Thymus (tissue), 11 donors: ENCODE data around the gene CELF3. TPM values are rescaled to one million over a fixed set of nuclear protein-coding genes. Genes with fewer than 3 reads are reported as not detected.
"Not testable (repeated sequence)": the region's sequence is repeated elsewhere in the genome, so short reads cannot be mapped to it uniquely, and the experiment has no call there.

Source experiments
- DNase-seq, 9 donors: peaks; one replicate each; pipeline ENCODE4 v3.0.0-alpha.2; 2013; ENCODE audit warnings: low spot score in 9 of 9, low read depth in 6 of 9, missing footprints in 1 of 9
- H3K27ac ChIP-seq, 2 donors: one replicate each; pipeline ENCODE4 v1.5.1; 2013; ENCODE audit warnings: control low read depth in 1 of 2, low read depth in 1 of 2, low read length in 1 of 2, mild to moderate bottlenecking in 1 of 2, moderate library complexity in 1 of 2
- H3K27me3 ChIP-seq, 2 donors: one replicate each; pipeline ENCODE4 v1.5.1; 2013; ENCODE audit warnings: low read length in 1 of 2; ENCODE audit not compliant: control insufficient read depth in 2 of 2, insufficient read depth in 1 of 2
- H3K36me3 ChIP-seq, 2 donors: one replicate each; pipeline ENCODE4 v1.5.1; 2013; ENCODE audit warnings: low read length in 1 of 2, mild to moderate bottlenecking in 1 of 2, moderate library complexity in 1 of 2; ENCODE audit not compliant: control insufficient read depth in 2 of 2, insufficient read depth in 2 of 2
- H3K4me1 ChIP-seq, 2 donors: one replicate each; pipeline ENCODE4 v1.5.1; 2013; ENCODE audit warnings: low read length in 2 of 2; ENCODE audit not compliant: control insufficient read depth in 2 of 2, insufficient read depth in 2 of 2
- H3K4me3 ChIP-seq, 2 donors: one replicate each; pipeline ENCODE4 v1.5.1; 2013; ENCODE audit warnings: low read length in 2 of 2, control low read depth in 1 of 2, mild to moderate bottlenecking in 1 of 2
- H3K9me3 ChIP-seq, 2 donors: one replicate each; pipeline ENCODE4 v1.5.1; 2013; ENCODE audit warnings: low read length in 1 of 2, mild to moderate bottlenecking in 1 of 2; ENCODE audit not compliant: control insufficient read depth in 2 of 2, insufficient read depth in 1 of 2
- WGBS: extraction: QIAGEN DNeasy Blood & Tissue Kit; methylation state at CpG from one replicate; pipeline ENCODE4 v1.1.7; 2013; 5-methylcytosine and 5-hydroxymethylcytosine counted together
- polyA plus RNA-seq: library from polyadenylated mRNA; stranded (reverse); fragments of 200-250 nt; gene quantifications from one replicate; pipeline ENCODE4 v1.2.3, GENCODE V29; 2013
- total RNA-seq: library from RNA; stranded (reverse); fragments of 120-200 nt; gene quantifications from one replicate; pipeline ENCODE4 v1.2.4, GENCODE V29; 2013
- donor health status: healthy.

The CELF3 gene
- total and polyA plus RNA-seq, 2 donors: 0.05 to 0.18 TPM

DNA sequence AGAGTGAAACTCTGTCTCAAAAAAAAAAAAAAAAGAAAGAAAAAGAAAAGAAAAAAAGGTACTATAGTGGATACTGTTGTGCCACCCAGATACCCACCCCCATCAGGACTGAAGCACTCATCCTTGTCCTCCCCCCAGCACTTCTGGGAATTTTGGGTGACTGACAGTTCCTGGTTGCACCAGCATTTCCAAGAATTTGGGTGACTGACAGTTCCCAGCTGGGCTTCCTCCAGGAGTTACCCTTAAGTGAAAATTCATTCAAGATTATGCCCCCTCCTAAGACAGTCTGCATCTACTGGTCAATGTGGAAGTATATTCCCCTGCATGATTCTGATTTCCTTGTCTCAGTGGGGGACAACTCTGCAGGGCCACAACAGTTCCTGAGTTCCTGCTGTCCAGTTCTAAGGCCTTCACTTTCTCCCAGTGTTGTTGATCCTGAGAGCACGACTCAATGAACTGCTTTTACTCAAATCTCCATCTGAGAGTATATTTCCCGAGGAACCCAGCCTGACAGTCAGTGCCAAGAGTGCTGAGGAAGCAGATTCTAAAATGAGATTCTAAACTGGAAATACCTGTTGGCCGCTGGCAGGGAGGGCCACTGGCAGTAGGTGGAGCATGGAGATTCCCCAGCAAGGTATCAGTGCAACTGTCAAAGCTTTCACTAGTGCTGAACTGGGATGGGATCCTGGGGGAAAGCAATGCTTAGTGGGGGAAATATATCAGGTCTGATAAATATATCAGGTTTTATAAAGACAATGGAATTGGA lies 23.2 kb upstream of the CELF3 start:
- Histone ChIP-seq H3K4me1 (no peaks in the 10 kb centered on the region), H3K27me3 (peaks cover 0 to 6% of the 10 kb centered on the region in 2 donors), H3K4me3 (no peak overlapping the region), H3K9me3 (peaks cover 7 to 11% of the 10 kb centered on the region in 2 donors), H3K36me3 (no peaks in the 10 kb centered on the region), H3K27ac (no peak overlapping the region)
- WGBS: 81% methylated on average over 3 of the region's 3 CpGs
- peak in 1 of 9 donors; percentile 10 for DNase-seq

DNA sequence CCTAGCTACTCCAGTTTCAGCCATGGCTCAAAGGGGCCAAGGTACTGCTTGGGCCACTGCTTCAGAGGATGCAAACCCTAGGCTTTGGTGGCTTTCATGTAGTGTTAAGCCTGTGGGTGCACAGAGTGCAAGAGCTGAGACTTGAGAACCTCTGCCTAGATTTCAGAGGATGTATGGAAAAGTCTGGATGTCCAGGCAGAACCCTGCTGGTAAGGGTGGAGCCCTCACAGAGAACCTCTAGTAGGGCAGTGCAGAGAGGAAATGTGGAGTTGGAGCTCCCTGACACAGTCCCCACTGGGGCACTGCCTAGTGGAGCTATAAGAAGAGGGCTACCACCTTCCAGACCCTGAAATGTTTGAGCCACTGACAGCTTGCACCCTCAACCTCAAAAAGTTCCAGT lies 20.9 kb upstream of the CELF3 start:
- no peaks in the 10 kb centered on the region for H3K4me1 ChIP-seq
- H3K9me3 ChIP-seq: peaks cover 7 to 11% of the 10 kb centered on the region in 2 donors
- H3K27me3 ChIP-seq: peaks cover 0 to 6% of the 10 kb centered on the region in 2 donors
- H3K36me3 ChIP-seq: no peaks in the 10 kb centered on the region
- no peak for DNase-seq
- no peak overlapping the region for H3K4me3 ChIP-seq
- no peak overlapping the region for H3K27ac ChIP-seq

- DNase-seq: no peak
- Histone ChIP-seq H3K27ac (no peak overlapping the region), H3K36me3 (no peaks in the 10 kb centered on the region), H3K4me1 (no peaks in the 10 kb centered on the region), H3K4me3 (no peak overlapping the region), H3K27me3 (peaks cover 0 to 6% of the 10 kb centered on the region in 2 donors), H3K9me3 (peaks cover 7 to 11% of the 10 kb centered on the region in 2 donors)
- 91% methylated on average over 2 of the region's 2 CpGs for WGBS
These were observed 20.4 kb upstream of the CELF3 start for GRCh38 chr1:151737026-151737425.

GRCh38 chr1:151733995-151734394 lies 17.4 kb upstream of the CELF3 start:
- H3K4me1 ChIP-seq, H3K4me3 ChIP-seq, H3K36me3 ChIP-seq, H3K27ac ChIP-seq, DNase-seq: not testable (repeated sequence)
- WGBS: 96% methylated on average over 9 of the region's 9 CpGs
- Histone ChIP-seq H3K9me3 (peaks cover 7 to 11% of the 10 kb centered on the region in 2 donors), H3K27me3 (peaks cover 0 to 13% of the 10 kb centered on the region in 2 donors)

DNA sequence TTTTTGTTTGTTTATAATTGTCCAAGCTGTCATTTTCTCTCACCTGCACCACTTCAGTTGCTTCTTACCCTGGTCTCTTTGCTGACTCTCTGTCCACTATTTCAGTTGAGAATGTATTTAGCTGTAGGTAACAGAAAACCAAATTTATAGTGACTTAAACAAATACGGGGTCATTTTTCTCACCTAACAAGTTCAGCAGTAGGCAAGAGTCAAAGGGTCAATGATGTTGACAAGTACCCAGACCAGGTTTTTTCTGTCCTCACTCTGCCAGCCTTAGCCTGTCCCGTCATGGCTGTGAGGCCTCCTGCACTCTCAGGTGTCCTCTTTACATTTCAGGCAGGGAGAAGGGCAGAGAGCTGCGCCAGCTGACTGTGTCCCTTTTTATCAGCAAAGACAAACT lies 16.5 kb upstream of the CELF3 start:
- no peak overlapping the region for H3K4me3 ChIP-seq
- no peaks in the 10 kb centered on the region for H3K4me1 ChIP-seq
- H3K27ac ChIP-seq: no peak overlapping the region
- 95% methylated on average over 3 of the region's 3 CpGs for WGBS
- peaks cover 7 to 11% of the 10 kb centered on the region in 2 donors for H3K9me3 ChIP-seq
- H3K27me3 ChIP-seq: peaks cover 3 to 21% of the 10 kb centered on the region in 2 donors
- DNase-seq: no peak
- H3K36me3 ChIP-seq: no peaks in the 10 kb centered on the region

DNA sequence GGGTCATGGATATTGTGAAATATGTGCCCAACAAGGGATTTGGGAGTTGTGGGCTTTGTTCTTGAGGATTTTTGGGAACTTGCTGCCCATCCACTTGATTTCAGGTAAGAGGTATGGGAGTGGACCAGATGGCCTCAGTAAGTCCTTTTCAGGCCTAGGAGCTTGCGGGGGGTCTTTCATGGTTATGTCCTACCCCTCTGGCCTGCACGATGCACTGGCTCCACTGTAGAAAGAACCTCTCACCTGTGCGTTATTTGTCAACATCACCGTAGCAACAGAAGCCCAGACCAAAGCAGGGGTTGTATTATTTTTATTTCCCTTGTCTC lies 13.3 kb upstream of the CELF3 start:
- DNase-seq: no peak
- Histone ChIP-seq H3K27me3 (peaks cover 5 to 43% of the 10 kb centered on the region in 2 donors), H3K27ac (no peak overlapping the region), H3K36me3 (no peaks in the 10 kb centered on the region), H3K9me3 (no peaks in the 10 kb centered on the region), H3K4me3 (no peak overlapping the region), H3K4me1 (no peaks in the 10 kb centered on the region)
- WGBS: 92% methylated on average over 4 of the region's 4 CpGs

GRCh38 chr1:151729157-151729965 lies 12.8 kb upstream of the CELF3 start:
- H3K27ac ChIP-seq: no peak overlapping the region
- H3K36me3 ChIP-seq: no peaks in the 10 kb centered on the region
- WGBS: 86% methylated on average over 10 of the region's 10 CpGs
- H3K9me3 ChIP-seq: no peaks in the 10 kb centered on the region
- no peak for DNase-seq
- no peak overlapping the region for H3K4me3 ChIP-seq
- H3K4me1 ChIP-seq: no peaks in the 10 kb centered on the region
- peaks cover 6 to 44% of the 10 kb centered on the region in 2 donors for H3K27me3 ChIP-seq

DNA sequence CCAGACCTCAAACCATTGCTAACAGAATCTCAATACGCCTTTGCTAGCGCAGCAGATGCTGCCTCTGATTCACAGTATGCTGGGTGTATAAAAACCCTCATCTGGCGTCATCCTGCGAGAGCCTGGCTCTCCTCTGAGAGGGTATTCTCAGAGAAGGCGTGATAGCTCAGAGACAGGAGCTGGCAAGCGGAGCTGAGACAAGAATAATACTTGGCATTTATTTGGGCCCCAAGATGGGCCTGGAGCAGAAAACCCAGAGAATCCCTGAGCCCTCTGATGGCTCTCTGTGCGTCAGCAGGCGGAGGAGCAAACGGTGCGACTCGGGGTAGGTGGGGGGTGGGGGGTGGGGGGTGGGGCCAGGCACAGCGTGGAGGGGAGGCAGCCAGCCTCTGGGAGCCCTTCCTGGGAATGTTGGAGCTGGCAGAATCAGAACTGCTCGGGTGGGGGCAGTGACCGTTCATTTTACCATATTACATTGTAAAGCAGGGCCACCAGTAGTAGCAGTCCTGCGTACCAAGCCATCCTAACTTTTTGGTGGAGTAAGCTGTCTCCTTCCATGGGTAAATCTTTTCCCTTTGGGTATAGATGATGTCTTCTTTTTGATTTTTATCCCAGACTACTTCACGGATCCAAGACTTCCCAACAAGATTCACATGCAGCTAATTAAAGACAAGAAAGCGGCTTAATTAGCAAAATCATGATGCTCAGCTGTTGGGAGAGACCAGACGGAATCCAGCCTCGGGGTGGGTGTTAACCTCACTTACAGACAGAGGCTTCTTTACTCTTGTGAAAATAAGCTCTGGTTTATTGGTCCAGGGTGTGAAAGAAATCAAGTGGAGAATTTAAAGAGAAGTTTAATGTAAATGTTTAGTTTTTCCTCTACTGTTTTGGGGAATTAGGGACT lies 11.8 kb upstream of the CELF3 start:
- Histone ChIP-seq H3K9me3 (no peaks in the 10 kb centered on the region), H3K27me3 (peaks cover 9 to 54% of the 10 kb centered on the region in 2 donors), H3K27ac (no peak overlapping the region), H3K36me3 (no peaks in the 10 kb centered on the region), H3K4me1 (no peaks in the 10 kb centered on the region), H3K4me3 (no peak overlapping the region)
- WGBS: 70% methylated on average over 19 of the region's 19 CpGs
- no peak for DNase-seq
